ENCODE measurements around the gene LMF1.

DNA sequence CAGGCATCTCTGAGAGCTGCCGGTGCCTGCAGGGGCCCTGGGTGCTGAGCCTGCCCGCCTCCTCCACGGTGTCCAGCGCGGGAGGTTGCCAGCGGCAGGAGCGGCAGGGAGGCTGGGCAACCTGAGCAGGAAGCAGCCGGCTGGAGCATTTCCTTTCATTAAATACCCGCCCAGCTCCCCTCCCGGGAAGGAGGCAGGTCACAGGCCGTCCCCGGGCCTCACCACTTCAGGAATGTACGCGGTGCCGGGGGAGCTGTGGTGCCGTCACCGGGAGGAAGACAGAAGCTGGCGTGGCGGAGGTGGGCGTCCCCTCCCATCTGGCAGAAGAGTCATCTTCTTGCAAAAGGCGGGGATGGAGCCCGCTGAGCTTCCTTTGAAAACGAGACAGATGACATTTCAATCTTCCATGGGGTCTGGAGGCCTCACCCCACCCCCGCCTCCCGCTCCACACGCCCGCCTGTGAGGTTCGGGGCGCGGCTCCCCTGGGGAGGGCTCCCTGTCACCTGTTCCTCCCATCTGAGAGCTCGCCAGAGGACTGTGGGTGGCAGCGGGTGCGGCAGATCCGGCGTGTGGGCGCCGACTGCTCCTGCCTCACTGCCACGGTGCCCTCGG lies 26.8 kb upstream of the LMF1 start:
- TF ChIP-seq, protein P1, sequence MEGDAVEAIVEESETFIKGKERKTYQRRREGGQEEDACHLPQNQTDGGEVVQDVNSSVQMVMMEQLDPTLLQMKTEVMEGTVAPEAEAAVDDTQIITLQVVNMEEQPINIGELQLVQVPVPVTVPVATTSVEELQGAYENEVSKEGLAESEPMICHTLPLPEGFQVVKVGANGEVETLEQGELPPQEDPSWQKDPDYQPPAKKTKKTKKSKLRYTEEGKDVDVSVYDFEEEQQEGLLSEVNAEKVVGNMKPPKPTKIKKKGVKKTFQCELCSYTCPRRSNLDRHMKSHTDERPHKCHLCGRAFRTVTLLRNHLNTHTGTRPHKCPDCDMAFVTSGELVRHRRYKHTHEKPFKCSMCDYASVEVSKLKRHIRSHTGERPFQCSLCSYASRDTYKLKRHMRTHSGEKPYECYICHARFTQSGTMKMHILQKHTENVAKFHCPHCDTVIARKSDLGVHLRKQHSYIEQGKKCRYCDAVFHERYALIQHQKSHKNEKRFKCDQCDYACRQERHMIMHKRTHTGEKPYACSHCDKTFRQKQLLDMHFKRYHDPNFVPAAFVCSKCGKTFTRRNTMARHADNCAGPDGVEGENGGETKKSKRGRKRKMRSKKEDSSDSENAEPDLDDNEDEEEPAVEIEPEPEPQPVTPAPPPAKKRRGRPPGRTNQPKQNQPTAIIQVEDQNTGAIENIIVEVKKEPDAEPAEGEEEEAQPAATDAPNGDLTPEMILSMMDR (IDR thresholded peaks at IDR 0.05) = no peak
- no peak for TF ChIP-seq POLR2A (IDR thresholded peaks at IDR 0.05)
